Endothelial cell (in vitro differentiated cells): Measurements from ENCODE around the gene FGF12. TPM values are rescaled to one million over a fixed set of nuclear protein-coding genes. Genes with fewer than 3 reads are reported as not detected.
"Not testable (repeated sequence)": the region's sequence is repeated elsewhere in the genome, so short reads cannot be mapped to it uniquely, and the experiment has no call there.

Source experiments
- DNase-seq: peaks from one replicate; pipeline ENCODE4 v3.0.0; 2021; ENCODE audit warnings: low spot score
- H3K27ac Mint-ChIP-seq: one replicate; pipeline ENCODE4 v1.8.0; 2021; ENCODE audit warnings: mixed read lengths, inconsistent platforms; ENCODE audit not compliant: unreplicated experiment
- H3K27me3 Mint-ChIP-seq: one replicate; pipeline ENCODE4 v1.8.0; 2021; ENCODE audit warnings: mild to moderate bottlenecking, moderate library complexity, mixed read lengths, inconsistent platforms; ENCODE audit not compliant: unreplicated experiment
- H3K36me3 Mint-ChIP-seq: one replicate; pipeline ENCODE4 v1.8.0; 2021; ENCODE audit warnings: mild to moderate bottlenecking, low read depth, mixed read lengths, inconsistent platforms; ENCODE audit not compliant: unreplicated experiment
- H3K4me1 Mint-ChIP-seq: one replicate; pipeline ENCODE4 v1.8.0; 2021; ENCODE audit warnings: mild to moderate bottlenecking, mixed read lengths, inconsistent platforms; ENCODE audit not compliant: unreplicated experiment
- H3K4me3 Mint-ChIP-seq: one replicate; pipeline ENCODE4 v1.8.0; 2021; ENCODE audit warnings: mild to moderate bottlenecking, mixed read lengths, inconsistent platforms; ENCODE audit not compliant: unreplicated experiment
- H3K9me3 Mint-ChIP-seq: one replicate; pipeline ENCODE4 v1.8.0; 2021; ENCODE audit warnings: mixed read lengths, inconsistent platforms; ENCODE audit not compliant: unreplicated experiment
- CTCF ChIP-seq: fragments of 200-600 bp; sonication (generic); IDR thresholded peaks from one replicate; pipeline ENCODE4 v1.5.0; 2021; ENCODE audit warnings: antibody characterized with exemption; ENCODE audit not compliant: unreplicated experiment
- total RNA-seq: library from RNA; stranded (reverse); fragmentation: NEBNext Ultra II Directional; extraction: Animal tissue kit (Norgen Biotek cat#: 25700); gene quantifications from one replicate; pipeline ENCODE4 v1.2.1, GENCODE V29; 2021; ENCODE audit not compliant: unreplicated experiment

FGF12 gene
- total RNA-seq, 1 donor from 2014 or later = 19.1 TPM

GRCh38 chr3:192731233-192731632 lies 3.9 kb upstream of the FGF12 start:
- no peak overlapping the region for H3K27ac Mint-ChIP-seq
- no peaks in the 10 kb centered on the region for H3K9me3 Mint-ChIP-seq
- no peak for DNase-seq
- H3K27me3 Mint-ChIP-seq = no peaks in the 10 kb centered on the region
- H3K4me3 Mint-ChIP-seq = no peak overlapping the region
- H3K36me3 Mint-ChIP-seq = no peaks in the 10 kb centered on the region
- no peak for TF ChIP-seq CTCF
- peaks cover 4% of the 10 kb centered on the region for H3K4me1 Mint-ChIP-seq

GRCh38 chr3:192726385-192726784 lies 956 bp downstream of the FGF12 start:
- Mint-ChIP-seq H3K4me3 (no peak overlapping the region), H3K27ac (no peak overlapping the region), H3K27me3 (no peaks in the 10 kb centered on the region), H3K4me1 (peaks cover 4% of the 10 kb centered on the region), H3K9me3 (no peaks in the 10 kb centered on the region), H3K36me3 (no peaks in the 10 kb centered on the region)
- TF ChIP-seq CTCF = no peak
- no peak for DNase-seq

GRCh38 chr3:192719964-192720363 lies 7.4 kb downstream of the FGF12 start:
- DNase-seq = no peak
- no peak overlapping the region for H3K27ac Mint-ChIP-seq
- H3K4me1 Mint-ChIP-seq = no peaks in the 10 kb centered on the region
- TF ChIP-seq CTCF = no peak
- no peaks in the 10 kb centered on the region for H3K36me3 Mint-ChIP-seq
- no peaks in the 10 kb centered on the region for H3K9me3 Mint-ChIP-seq
- no peaks in the 10 kb centered on the region for H3K27me3 Mint-ChIP-seq
- H3K4me3 Mint-ChIP-seq = no peak overlapping the region

- no peak for DNase-seq
- no peak for TF ChIP-seq CTCF
- Mint-ChIP-seq H3K9me3 (no peaks in the 10 kb centered on the region), H3K36me3 (no peaks in the 10 kb centered on the region), H3K4me3 (no peak overlapping the region), H3K27ac (no peak overlapping the region), H3K4me1 (no peaks in the 10 kb centered on the region), H3K27me3 (no peaks in the 10 kb centered on the region)
These were observed 9.2 kb downstream of the FGF12 start for GRCh38 chr3:192718156-192718555.

GRCh38 chr3:192715126-192715525 lies 12.2 kb downstream of the FGF12 start:
- no peak for TF ChIP-seq CTCF
- no peaks in the 10 kb centered on the region for H3K4me1 Mint-ChIP-seq
- H3K4me3 Mint-ChIP-seq = no peak overlapping the region
- no peaks in the 10 kb centered on the region for H3K36me3 Mint-ChIP-seq
- H3K27ac Mint-ChIP-seq = no peak overlapping the region
- no peak for DNase-seq
- H3K9me3 Mint-ChIP-seq = no peaks in the 10 kb centered on the region
- H3K27me3 Mint-ChIP-seq = no peaks in the 10 kb centered on the region

GRCh38 chr3:192711126-192711525 lies 16.2 kb downstream of the FGF12 start:
- not testable (repeated sequence) for H3K4me3 Mint-ChIP-seq, H3K36me3 Mint-ChIP-seq, H3K27me3 Mint-ChIP-seq, H3K27ac Mint-ChIP-seq, H3K9me3 Mint-ChIP-seq, DNase-seq, H3K4me1 Mint-ChIP-seq
